Activated CD8-positive, alpha-beta memory T cell treated with anti-CD3 and anti-CD28 coated beads, Interleukin-2, amount 50 U/mL, for 4 hours (primary cell): ENCODE measurements around the gene CASS4.
"Not testable (repeated sequence)": the region's sequence is repeated elsewhere in the genome, so short reads cannot be mapped to it uniquely, and the experiment has no call there.

Experiments used
- DNase-seq: peaks from one replicate; pipeline ENCODE4 v3.0.0-alpha.2; 2020

The CASS4 gene

GRCh38 chr20:56392881-56393482, 19.1 kb upstream of the CASS4 start:
- no peak for DNase-seq

GRCh38 chr20:56393653-56394052, 18.4 kb upstream of the CASS4 start:
- DNase-seq = no peak

- DNase-seq = no peak
Measured at GRCh38 chr20:56395166-56395565, 16.9 kb upstream of the CASS4 start.

- DNase-seq = peak; percentile 68
Measured at GRCh38 chr20:56400001-56400640, 11.9 kb upstream of the CASS4 start.

GRCh38 chr20:56403465-56403864, 8.6 kb upstream of the CASS4 start:
- no peak for DNase-seq

- DNase-seq = not testable (repeated sequence)
Measured at GRCh38 chr20:56405356-56405755, 6.7 kb upstream of the CASS4 start.

- DNase-seq = no peak
Measured at GRCh38 chr20:56406910-56407309, 5.2 kb upstream of the CASS4 start.

- DNase-seq = no peak
Measured at GRCh38 chr20:56409521-56409920, 2.5 kb upstream of the CASS4 start.

GRCh38 chr20:56409956-56410355, 2.1 kb upstream of the CASS4 start:
- no peak for DNase-seq

- DNase-seq = not testable (repeated sequence)
Measured at GRCh38 chr20:56411287-56411686, 773 bp upstream of the CASS4 start.

GRCh38 chr20:56412473-56412790, 372 bp downstream of the CASS4 start:
- DNase-seq = no peak

- DNase-seq = no peak
Measured at GRCh38 chr20:56412949-56413348, 889 bp downstream of the CASS4 start.

- DNase-seq = peak; percentile 62
Measured at GRCh38 chr20:56414842-56415765, 3.0 kb downstream of the CASS4 start.

GRCh38 chr20:56417402-56417801, 5.3 kb downstream of the CASS4 start:
- DNase-seq = no peak

- DNase-seq = no peak
Measured at GRCh38 chr20:56417911-56418310, 5.9 kb downstream of the CASS4 start.

GRCh38 chr20:56418385-56418861, 6.4 kb downstream of the CASS4 start:
- no peak for DNase-seq

- DNase-seq = no peak
Measured at GRCh38 chr20:56420028-56420427, 8.0 kb downstream of the CASS4 start.

GRCh38 chr20:56420940-56421688, 9.1 kb downstream of the CASS4 start:
- no peak for DNase-seq

- DNase-seq = no peak
Measured at GRCh38 chr20:56422076-56422823, 10.2 kb downstream of the CASS4 start.

GRCh38 chr20:56422824-56423189, 10.7 kb downstream of the CASS4 start:
- DNase-seq = no peak

GRCh38 chr20:56423211-56423610, 11.2 kb downstream of the CASS4 start:
- DNase-seq = no peak

GRCh38 chr20:56423886-56424285, 11.8 kb downstream of the CASS4 start:
- no peak for DNase-seq
